IgD-negative memory B cell (primary cell): Measurements from ENCODE around the gene CNOT2. TPM values are rescaled to one million over a fixed set of nuclear protein-coding genes. Genes with fewer than 3 reads are reported as not detected.

Experiments used
- H3K27ac Mint-ChIP-seq, 3 donors: one replicate each; pipeline ENCODE4 v1.8.0; 2020 to 2022; ENCODE audit warnings: mild to moderate bottlenecking in 3 of 3, mixed read lengths in 3 of 3, moderate library complexity in 1 of 3
- H3K27me3 Mint-ChIP-seq: one replicate; pipeline ENCODE4 v1.8.0; 2021; ENCODE audit warnings: mixed read lengths
- H3K36me3 Mint-ChIP-seq: one replicate; pipeline ENCODE4 v1.8.0; 2020; ENCODE audit warnings: mild to moderate bottlenecking, mixed read lengths
- H3K4me1 Mint-ChIP-seq, 3 donors: one replicate each; pipeline ENCODE4 v1.8.0; 2020 to 2022; ENCODE audit warnings: mixed read lengths in 3 of 3, mild to moderate bottlenecking in 1 of 3
- H3K4me3 Mint-ChIP-seq, 4 donors: one replicate each; pipeline ENCODE4 v1.8.0; 2020 to 2022; ENCODE audit warnings: mild to moderate bottlenecking in 4 of 4, mixed read lengths in 4 of 4, moderate library complexity in 3 of 4
- H3K9me3 Mint-ChIP-seq, 3 donors: one replicate each; pipeline ENCODE4 v1.8.0; 2020 to 2021; ENCODE audit warnings: mixed read lengths in 3 of 3, mild to moderate bottlenecking in 1 of 3
- polyA plus RNA-seq: library from polyadenylated mRNA; unstranded; fragments of 300-500 nt; fragmentation: Illumina TruSeq; gene quantifications from one replicate; pipeline ENCODE4 v1.2.3, GENCODE V29; 2021

The CNOT2 gene
- polyA plus RNA-seq: 106 TPM

- Mint-ChIP-seq H3K4me1 (peaks cover 45 to 50% (median 47%) of the 10 kb centered on the region in 3 donors), H3K4me3 (peak within 1 kb of the TSS; percentile 86 to 99 (median 98)), H3K36me3 (peaks cover 11% of the 10 kb centered on the region), H3K27me3 (no peaks in the 10 kb centered on the region), H3K9me3 (peaks cover 0 to 3% (median 0%) of the 10 kb centered on the region in 3 donors), H3K27ac (peak within 1 kb of the TSS; percentile 87 to 99 (median 98))
Measured at GRCh38 chr12:70242695-70243509, at the start of gene CNOT2. CNOT2 (plus strand) TSS chr12:70243433; CDS start chr12:70278227, 34,794 bp downstream.

GRCh38 chr12:70194076-70194475 lies 49.2 kb upstream of the CNOT2 start:
- H3K27me3 Mint-ChIP-seq: no peaks in the 10 kb centered on the region
- H3K36me3 Mint-ChIP-seq: no peaks in the 10 kb centered on the region
- peaks cover 0 to 1% (median 0%) of the 10 kb centered on the region in 3 donors for H3K4me1 Mint-ChIP-seq
- no peak overlapping the region for H3K4me3 Mint-ChIP-seq
- no peaks in the 10 kb centered on the region for H3K9me3 Mint-ChIP-seq
- no peak overlapping the region for H3K27ac Mint-ChIP-seq

- Mint-ChIP-seq H3K27me3 (no peaks in the 10 kb centered on the region), H3K4me1 (peaks cover 0 to 1% (median 0%) of the 10 kb centered on the region in 3 donors), H3K4me3 (no peak overlapping the region), H3K9me3 (no peaks in the 10 kb centered on the region), H3K36me3 (no peaks in the 10 kb centered on the region), H3K27ac (no peak overlapping the region)
Measured at GRCh38 chr12:70196811-70197281, 46.4 kb upstream of the CNOT2 start.

GRCh38 chr12:70197345-70197744 lies 45.9 kb upstream of the CNOT2 start:
- H3K4me1 Mint-ChIP-seq: peaks cover 0 to 1% (median 0%) of the 10 kb centered on the region in 3 donors
- no peak overlapping the region for H3K4me3 Mint-ChIP-seq
- H3K27me3 Mint-ChIP-seq: no peaks in the 10 kb centered on the region
- no peaks in the 10 kb centered on the region for H3K36me3 Mint-ChIP-seq
- H3K27ac Mint-ChIP-seq: no peak overlapping the region
- no peaks in the 10 kb centered on the region for H3K9me3 Mint-ChIP-seq

- no peaks in the 10 kb centered on the region for H3K27me3 Mint-ChIP-seq
- no peak overlapping the region for H3K27ac Mint-ChIP-seq
- H3K4me3 Mint-ChIP-seq: no peak overlapping the region
- H3K36me3 Mint-ChIP-seq: peaks cover 8% of the 10 kb centered on the region
- H3K4me1 Mint-ChIP-seq: peaks cover 0 to 1% (median 0%) of the 10 kb centered on the region in 3 donors
- peaks cover 10 to 28% (median 13%) of the 10 kb centered on the region in 3 donors for H3K9me3 Mint-ChIP-seq
Measured at GRCh38 chr12:70213707-70214106, 29.5 kb upstream of the CNOT2 start.

- Mint-ChIP-seq H3K9me3 (peaks cover 10 to 17% (median 11%) of the 10 kb centered on the region in 3 donors), H3K4me3 (peak overlapping the region in 1 of 4 donors; percentile 33)
Measured at GRCh38 chr12:70214972-70215617, 28.1 kb upstream of the CNOT2 start.

GRCh38 chr12:70217416-70217815 lies 25.8 kb upstream of the CNOT2 start:
- no peaks in the 10 kb centered on the region for H3K27me3 Mint-ChIP-seq
- H3K36me3 Mint-ChIP-seq: peaks cover 9% of the 10 kb centered on the region
- peaks cover 4 to 12% (median 10%) of the 10 kb centered on the region in 3 donors for H3K9me3 Mint-ChIP-seq
- H3K4me1 Mint-ChIP-seq: peaks cover 0 to 1% (median 0%) of the 10 kb centered on the region in 3 donors
- no peak overlapping the region for H3K4me3 Mint-ChIP-seq
- no peak overlapping the region for H3K27ac Mint-ChIP-seq

More at GRCh38 chr12:70214972-70215617, 28.1 kb upstream of the CNOT2 start:
- Mint-ChIP-seq H3K27ac (no peak overlapping the region), H3K36me3 (peaks cover 8% of the 10 kb centered on the region), H3K4me1 (peaks cover 0 to 1% (median 0%) of the 10 kb centered on the region in 3 donors), H3K27me3 (no peaks in the 10 kb centered on the region)

- Mint-ChIP-seq H3K36me3 (peaks cover 9% of the 10 kb centered on the region), H3K4me1 (peaks cover 0 to 1% (median 0%) of the 10 kb centered on the region in 3 donors), H3K27me3 (no peaks in the 10 kb centered on the region), H3K4me3 (no peak overlapping the region), H3K9me3 (no peaks in the 10 kb centered on the region), H3K27ac (no peak overlapping the region)
Measured at GRCh38 chr12:70221626-70222025, 21.6 kb upstream of the CNOT2 start.

GRCh38 chr12:70227911-70228310 lies 15.3 kb upstream of the CNOT2 start:
- H3K4me3 Mint-ChIP-seq: no peak overlapping the region
- peaks cover 1% of the 10 kb centered on the region for H3K36me3 Mint-ChIP-seq
- no peaks in the 10 kb centered on the region for H3K27me3 Mint-ChIP-seq
- no peaks in the 10 kb centered on the region for H3K4me1 Mint-ChIP-seq
- H3K27ac Mint-ChIP-seq: no peak overlapping the region
- no peaks in the 10 kb centered on the region for H3K9me3 Mint-ChIP-seq

GRCh38 chr12:70230934-70231606 lies 12.2 kb upstream of the CNOT2 start:
- no peaks in the 10 kb centered on the region for H3K9me3 Mint-ChIP-seq
- no peaks in the 10 kb centered on the region for H3K27me3 Mint-ChIP-seq
- H3K27ac Mint-ChIP-seq: no peak overlapping the region
- no peaks in the 10 kb centered on the region for H3K4me1 Mint-ChIP-seq
- peaks cover 1% of the 10 kb centered on the region for H3K36me3 Mint-ChIP-seq
- no peak overlapping the region for H3K4me3 Mint-ChIP-seq

- Mint-ChIP-seq H3K4me3 (no peak overlapping the region), H3K27me3 (no peaks in the 10 kb centered on the region), H3K4me1 (peaks cover 7 to 16% (median 13%) of the 10 kb centered on the region in 3 donors), H3K36me3 (peaks cover 10% of the 10 kb centered on the region), H3K9me3 (peaks cover 0 to 3% (median 0%) of the 10 kb centered on the region in 3 donors), H3K27ac (no peak overlapping the region)
Measured at GRCh38 chr12:70236990-70237389, 6.2 kb upstream of the CNOT2 start.

GRCh38 chr12:70240673-70241072 lies 2.6 kb upstream of the CNOT2 start:
- H3K27ac Mint-ChIP-seq: peak overlapping the region in 2 of 3 donors; percentile 22 to 46
- peaks cover 0 to 3% (median 0%) of the 10 kb centered on the region in 3 donors for H3K9me3 Mint-ChIP-seq
- H3K4me1 Mint-ChIP-seq: peaks cover 27 to 35% (median 34%) of the 10 kb centered on the region in 3 donors
- H3K27me3 Mint-ChIP-seq: no peaks in the 10 kb centered on the region
- H3K4me3 Mint-ChIP-seq: peak overlapping the region in 3 of 4 donors; percentile 35 to 86 (median 76)
- H3K36me3 Mint-ChIP-seq: peaks cover 10% of the 10 kb centered on the region

- H3K4me3 Mint-ChIP-seq: peak overlapping the region; percentile 85 to 98 (median 92)
- H3K4me1 Mint-ChIP-seq: peaks cover 38 to 42% (median 39%) of the 10 kb centered on the region in 3 donors
- no peaks in the 10 kb centered on the region for H3K27me3 Mint-ChIP-seq
- peak overlapping the region; percentile 22 to 99 (median 98) for H3K27ac Mint-ChIP-seq
- peaks cover 0 to 3% (median 0%) of the 10 kb centered on the region in 3 donors for H3K9me3 Mint-ChIP-seq
- H3K36me3 Mint-ChIP-seq: peaks cover 8% of the 10 kb centered on the region
Measured at GRCh38 chr12:70241845-70242244, 1.4 kb upstream of the CNOT2 start.

- Mint-ChIP-seq H3K36me3 (peaks cover 11% of the 10 kb centered on the region), H3K27me3 (no peaks in the 10 kb centered on the region), H3K4me3 (peak overlapping the region; percentile 86 to 99 (median 98)), H3K9me3 (peaks cover 0 to 3% (median 0%) of the 10 kb centered on the region in 3 donors), H3K27ac (peak overlapping the region; percentile 87 to 99 (median 98)), H3K4me1 (peaks cover 51 to 58% (median 55%) of the 10 kb centered on the region in 3 donors)
Measured at GRCh38 chr12:70243510-70244371, 508 bp downstream of the CNOT2 start.
